Right renal cortex interstitium (tissue), 3 donors: ENCODE data around the gene RGL2. TPM values are rescaled to one million over a fixed set of nuclear protein-coding genes. Genes with fewer than 3 reads are reported as not detected.
A peak's percentile ranks its signal among the peaks of the same experiment; 100 is the strongest.
"Not testable (repeated sequence)": the region's sequence is repeated elsewhere in the genome, so short reads cannot be mapped to it uniquely, and the experiment has no call there.

ENCODE experiments used
- DNase-seq, 3 donors: peaks; one replicate each; pipeline ENCODE4 v3.0.0-alpha.2; 2013; ENCODE audit warnings: low read depth in 3 of 3, low spot score in 2 of 3
- polyA plus RNA-seq, 3 donors: library from polyadenylated mRNA; unstranded; fragments of 120-200 nt; gene quantifications; one replicate each; pipeline ENCODE4 v1.2.1, GENCODE V29; 2013; ENCODE audit not compliant: insufficient read length in 3 of 3

The RGL2 gene
- polyA plus RNA-seq, 3 donors = 90.8 to 95.5 (median 95.4) TPM

DNA sequence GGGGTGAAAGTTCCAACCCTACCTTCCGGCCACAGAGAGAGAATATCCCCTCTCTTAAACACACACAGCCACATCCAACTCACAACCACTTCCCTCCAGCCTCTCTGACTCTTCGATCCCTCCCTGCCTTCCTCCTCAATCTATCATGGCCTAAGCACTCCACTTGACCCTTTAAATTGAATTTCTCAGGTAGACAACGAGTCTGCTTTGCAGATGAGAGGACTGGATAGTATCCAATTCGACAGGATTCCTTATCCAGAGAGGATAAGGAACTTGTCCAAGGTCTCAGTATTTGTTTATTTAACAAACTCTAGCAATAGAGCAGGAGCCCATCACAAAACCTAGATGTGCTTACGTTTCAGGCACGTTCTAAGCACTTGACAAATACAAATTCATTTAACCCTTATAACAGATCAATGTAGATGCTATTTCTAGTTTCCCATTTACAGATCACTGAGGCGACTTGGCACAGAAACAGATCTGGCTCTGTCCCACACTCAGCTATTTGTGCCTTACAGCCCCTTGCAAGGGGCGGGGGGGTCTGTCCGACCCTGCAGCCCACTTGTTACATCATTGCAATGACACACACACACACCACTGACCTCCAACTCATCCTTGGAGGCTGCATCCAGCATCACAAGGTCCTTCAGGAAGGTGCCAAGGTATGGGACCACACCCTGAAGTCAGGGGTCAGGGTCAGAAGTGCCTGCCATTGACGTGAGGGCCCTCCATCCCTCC, 4.5 kb downstream of the RGL2 start:
- no peak for DNase-seq

DNA sequence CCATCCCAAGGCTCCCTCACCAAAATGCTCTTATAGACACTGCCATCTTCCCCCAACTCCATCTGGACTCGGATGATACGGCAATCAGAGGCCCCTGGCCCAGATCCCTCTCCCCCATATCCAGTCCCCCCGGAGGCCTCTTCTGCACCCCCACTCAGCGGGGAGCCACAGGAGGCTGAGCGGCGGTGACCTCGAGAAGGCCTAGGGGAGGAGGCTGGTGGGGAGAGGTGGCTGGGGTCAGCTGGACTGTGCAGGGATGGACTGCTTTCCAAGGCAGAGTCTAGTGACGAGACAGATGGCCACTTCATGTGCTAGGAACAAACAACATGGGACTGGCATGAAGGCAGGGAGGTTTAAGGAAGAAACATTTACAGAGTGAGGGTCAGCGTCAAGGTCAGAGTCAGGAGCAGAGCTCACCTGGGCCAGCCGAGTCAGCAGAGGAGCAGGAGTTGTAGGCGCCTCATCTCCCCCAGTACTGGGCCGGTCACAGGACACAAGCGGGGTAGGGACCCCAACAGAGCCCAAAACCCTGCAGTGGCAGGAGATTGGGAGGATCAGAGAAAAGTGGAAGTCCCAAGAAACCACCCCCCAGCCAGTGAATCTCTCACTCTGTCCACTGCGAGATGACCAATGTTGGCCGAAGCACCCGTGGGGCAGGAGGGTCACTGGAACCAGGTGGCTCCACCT, 5.6 kb downstream of the RGL2 start:
- no peak for DNase-seq

DNA sequence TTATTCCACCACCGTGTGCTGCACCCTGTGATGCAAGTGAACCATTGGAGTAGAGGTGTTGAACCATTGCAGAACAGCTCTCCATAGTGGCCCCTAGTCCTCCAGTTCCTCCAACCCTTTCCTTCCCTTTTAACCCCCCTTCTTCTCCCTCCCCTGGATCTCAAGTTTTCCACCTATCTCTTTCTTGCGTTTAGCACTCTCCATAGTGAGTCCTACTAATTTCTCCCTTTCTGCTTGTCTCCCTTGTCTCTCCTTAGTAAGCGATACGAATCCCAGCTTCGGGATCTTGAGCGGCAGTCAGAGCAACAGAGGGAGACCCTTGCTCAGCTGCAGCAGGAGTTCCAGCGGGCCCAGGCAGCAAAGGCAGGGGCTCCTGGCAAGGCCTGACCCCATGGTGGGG, 8.3 kb downstream of the RGL2 start:
- no peak for DNase-seq

DNA sequence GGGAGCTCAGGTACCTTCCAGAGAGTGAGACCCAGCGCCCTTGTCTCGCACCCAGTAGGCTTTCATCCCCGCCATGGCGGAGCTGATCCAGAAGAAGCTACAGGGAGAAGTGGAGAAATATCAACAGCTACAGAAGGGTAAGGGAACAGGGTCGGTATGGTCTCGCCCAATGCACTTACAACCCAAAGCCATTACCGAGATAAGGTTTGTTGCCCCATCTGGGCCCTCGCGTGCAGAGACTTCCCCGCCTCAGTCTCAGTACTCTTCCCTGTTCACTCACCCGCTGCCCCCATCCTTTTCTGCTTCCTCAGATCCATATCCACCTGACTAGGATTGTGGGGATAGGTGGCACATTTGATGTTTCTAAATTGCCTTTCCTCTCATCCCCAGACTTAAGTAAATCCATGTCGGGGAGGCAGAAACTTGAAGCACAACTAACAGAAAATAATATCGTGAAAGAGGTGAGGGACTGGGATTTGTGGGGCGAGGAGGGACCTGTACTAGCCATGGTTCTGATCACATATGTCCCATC, 8.9 kb downstream of the RGL2 start:
- DNase-seq = no peak

DNA sequence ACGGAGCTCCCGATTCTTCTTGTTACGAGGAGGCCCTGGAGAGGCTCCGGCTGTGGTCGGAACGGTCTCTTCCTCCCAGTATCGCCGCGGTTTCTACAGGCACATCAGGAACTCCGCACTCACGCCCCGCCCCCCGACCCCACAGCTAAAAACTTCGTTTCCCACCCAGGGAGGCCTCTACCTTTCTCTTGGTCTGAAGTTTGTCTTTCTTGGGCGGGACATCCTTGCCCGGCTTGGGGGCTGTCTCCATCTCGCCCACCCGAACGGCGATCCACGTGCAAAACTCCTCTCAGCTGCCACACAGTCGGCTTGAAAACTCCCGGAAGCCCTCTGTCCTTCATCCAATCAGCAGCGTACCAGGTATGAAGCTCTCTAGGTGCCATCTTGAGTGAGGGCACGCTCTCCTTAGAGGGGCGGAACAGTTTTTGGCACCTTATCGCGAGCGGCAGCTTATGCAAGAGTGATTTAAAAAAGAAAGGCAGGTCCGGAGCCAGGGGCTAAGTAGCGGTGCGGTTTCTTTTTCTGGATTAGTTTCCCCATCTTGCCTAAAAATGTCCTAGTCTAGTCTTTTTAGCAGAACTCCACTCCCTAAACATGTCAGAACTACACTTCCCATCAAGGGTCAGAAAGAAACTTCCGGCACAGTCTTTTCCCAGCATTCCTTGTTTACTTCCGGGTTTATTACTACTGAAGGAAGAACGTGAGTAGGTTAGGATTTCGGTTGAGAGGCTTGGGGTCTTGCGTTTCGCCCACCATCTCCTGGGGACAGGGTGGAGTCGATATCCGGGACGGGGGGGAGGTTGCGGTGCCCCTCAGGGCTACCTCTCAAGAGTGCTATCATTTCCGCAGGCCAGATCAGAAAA, 9.6 kb downstream of the RGL2 start, which contains the start of the genes PFDN6 and WDR46:
Gene PFDN6, plus strand, starts transcription at position 681 of the 863 bp plus-strand sequence. CDS start 256 bp downstream, outside the sequence.
Gene WDR46, minus strand, starts transcription at position 319 of the 863 bp plus-strand sequence. Its CDS starts 69 bp downstream, at position 250.
- DNase-seq = peak; percentile 93 to 94 (median 93)

DNA sequence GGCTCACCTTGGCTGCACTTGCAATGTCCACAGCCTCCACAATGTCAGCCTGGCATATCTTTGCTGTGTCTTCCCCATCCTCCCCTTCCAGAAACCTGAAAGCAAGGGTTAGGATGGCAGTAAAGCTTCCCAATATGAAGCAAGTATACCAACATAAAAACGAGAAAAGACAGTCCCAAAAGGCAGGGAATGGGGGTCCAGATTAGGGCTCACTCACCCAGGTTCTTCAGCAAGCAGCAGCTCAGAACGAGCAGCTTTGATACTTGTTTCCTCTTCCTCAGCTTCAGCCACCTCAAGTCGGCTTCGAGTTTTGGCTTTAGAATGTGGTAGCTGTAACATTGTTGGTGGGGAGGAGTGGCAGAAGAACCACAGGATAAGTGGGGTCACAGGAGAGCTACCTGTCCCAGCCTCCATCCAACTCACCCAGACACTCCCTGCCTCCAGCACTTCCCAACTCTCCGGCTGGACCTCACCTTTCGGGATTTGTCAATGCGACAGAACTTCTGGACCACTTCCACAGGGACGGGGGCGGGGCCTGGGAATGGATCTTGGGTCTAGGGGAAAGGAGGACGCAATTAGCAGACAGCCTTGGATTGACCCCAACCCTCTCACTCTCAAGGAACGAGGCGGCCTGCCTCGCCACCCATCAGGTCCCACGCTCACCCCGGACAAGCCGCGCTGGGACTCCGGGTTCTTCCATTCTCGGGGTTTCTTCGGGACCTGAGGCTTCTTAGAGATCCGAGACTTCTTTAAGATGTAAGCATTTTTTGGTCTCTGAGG, 10.4 kb downstream of the RGL2 start:
- DNase-seq = no peak

DNA sequence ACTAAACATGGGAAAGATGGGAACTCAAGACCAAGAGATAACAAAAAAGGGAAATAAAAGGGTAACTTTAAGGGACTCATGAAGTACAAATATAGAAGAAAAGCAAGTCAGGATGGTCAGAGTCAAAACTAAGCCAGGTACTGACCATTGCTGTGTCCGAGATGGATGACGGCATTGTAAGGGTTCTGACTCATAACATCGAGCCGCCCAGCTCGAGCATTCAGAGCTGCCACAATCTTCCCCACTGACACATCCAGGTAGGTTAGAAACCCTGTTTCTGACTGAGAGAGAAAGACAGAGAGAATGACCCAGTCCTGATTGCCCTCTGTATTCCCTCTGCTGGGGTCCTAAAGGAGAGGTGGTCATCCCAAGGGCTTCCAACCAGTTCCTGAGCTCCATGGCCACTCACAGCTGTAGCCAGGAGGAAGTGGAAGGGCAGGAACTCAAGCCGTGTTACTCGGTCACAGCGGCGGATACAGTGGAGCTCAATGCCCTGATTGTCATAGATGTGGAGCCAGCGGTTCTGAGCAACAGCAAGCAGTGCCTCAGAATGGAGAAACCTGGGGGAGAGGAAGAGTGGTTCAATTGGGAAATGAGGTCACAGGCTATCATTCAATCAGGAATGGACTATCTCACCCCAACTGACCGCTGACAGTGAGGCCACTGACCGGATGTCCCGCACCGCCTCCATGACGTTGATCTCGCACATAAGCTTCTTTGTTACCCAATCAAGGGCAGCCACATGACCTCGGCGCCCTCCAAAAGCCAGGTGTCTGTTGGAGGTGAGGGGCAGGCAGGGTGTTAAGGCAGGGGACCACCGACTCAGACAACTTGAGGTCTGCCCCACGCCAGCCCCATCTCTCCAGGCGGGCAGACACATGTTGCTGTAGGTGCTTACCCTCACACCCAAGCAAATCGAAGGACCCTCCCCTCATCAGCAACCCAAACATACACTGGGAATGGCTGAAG, 11.5 kb downstream of the RGL2 start:
- no peak for DNase-seq

DNA sequence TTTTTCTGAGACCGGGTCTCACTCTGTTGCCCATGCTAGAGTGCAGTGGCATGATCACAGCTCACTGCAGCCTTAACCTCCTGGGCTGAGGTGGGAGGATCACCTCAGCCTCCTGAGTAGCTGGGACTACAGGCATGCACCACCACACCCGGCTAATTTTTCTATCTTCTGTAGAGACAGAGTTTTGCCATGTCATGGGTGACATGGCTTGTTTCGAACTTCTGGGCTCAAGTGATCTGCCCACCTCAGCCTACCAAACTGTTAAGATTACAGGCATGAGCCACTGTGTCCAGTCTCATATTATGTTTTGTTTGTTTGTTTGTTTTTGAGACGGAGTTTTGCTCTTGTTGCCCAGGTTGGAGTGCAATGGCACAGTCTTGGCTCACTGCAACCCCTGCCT, 13.5 kb downstream of the RGL2 start:
- DNase-seq = not testable (repeated sequence)

DNA sequence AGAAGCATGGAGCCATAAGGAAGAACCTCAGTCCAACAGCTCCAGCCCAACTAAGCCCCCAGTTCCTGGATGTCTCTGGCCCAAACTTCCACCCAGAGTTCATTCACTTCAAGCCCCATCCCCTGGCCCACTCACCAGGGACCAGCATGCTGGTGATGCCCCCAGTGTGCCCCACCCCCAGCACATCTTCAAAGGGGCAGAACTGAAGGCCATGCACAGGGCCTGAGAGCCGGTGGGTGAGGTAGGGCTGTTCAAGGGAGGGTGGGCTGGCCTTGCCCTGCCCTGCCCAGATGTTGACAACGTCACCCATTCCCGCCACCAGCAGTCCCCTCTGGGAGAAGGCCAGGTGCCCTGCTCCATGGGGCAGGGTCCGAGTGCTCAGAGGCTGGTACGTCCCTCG, 18.2 kb downstream of the RGL2 start:
- DNase-seq = no peak

DNA sequence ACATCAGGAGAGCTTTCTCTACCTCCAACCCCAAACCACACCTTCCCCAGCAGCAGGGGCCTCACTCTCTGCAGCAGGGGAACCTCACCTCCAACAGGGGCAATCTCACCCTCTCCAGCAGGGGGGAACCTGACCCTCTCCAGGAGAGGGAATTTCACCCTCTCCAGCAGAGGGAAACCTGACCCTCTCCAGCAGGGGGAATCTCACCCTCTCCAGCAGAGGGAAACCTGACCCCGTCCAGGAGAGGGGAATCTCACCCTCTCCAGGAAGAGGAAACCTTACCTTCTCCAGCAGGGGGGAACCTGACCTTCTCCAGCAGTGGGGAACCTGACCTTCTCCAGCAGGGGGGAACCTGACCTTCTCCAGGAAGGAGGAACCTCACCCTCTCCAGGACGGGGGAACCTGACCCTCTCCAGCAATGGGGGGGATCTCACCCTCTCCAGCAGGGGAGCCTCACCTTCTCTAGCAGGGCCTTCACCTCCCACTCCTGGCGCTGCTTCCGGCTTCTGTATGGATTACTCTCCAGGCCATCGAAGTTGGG, 18.7 kb downstream of the RGL2 start:
- DNase-seq = no peak

DNA sequence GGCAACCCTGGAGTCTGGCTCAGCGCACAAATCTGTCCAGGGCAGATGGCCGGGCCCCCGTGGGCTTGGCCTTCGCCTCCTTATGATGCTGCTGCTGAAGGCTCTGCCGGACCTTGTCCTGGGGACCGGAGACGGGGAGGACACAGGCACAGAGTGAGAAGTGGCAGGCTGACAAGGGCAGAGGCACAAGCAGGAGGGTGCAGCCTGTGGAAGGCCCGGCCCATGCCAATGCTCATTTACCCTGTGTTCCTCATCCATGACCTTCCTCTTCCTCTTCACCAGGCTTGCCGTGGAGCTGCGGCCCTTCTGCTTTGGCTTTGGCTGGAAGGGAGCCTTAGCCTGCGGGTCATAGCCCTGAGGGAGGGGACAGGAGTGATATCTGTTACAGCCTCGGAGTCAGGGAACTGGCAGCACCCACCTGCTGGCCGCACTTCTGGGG, 19.5 kb downstream of the RGL2 start:
- no peak for DNase-seq

DNA sequence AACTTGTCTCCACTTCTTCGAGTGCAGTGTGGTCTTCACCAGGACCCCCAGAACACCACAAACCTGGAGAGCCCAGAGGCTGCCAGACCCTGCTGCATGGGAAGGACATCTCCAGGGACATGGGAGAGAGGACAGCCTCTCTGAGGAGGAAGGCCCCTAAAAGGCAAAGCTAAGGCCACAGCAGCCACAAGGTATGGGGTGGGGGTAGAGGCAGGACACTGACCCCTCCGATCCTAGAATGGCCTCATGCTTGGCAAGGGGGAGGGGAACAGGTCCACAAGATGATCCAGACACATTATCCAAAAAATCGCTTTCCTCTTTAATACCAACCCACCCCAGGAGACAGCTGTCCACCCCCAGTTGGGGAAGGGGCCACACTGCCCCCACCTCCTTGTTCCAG, 19.9 kb downstream of the RGL2 start:
- DNase-seq = no peak

DNA sequence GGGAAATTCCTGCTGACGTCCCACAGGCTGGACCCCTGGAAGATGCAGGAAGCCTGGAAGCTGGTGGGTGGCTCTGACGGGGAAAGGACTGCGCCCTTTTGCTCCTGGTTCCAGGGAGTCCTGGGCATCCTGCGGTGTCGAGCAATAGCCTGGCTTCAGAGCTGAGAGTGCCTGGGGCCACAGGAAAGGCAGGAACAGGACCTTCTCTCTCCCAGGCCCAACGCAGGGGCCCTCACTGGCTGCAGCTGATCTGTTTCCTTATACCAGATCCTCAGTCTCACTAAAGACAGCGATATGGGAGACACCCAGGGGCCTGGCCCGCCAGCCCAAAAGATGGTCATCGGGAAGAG, 20.4 kb downstream of the RGL2 start:
- no peak for DNase-seq

DNA sequence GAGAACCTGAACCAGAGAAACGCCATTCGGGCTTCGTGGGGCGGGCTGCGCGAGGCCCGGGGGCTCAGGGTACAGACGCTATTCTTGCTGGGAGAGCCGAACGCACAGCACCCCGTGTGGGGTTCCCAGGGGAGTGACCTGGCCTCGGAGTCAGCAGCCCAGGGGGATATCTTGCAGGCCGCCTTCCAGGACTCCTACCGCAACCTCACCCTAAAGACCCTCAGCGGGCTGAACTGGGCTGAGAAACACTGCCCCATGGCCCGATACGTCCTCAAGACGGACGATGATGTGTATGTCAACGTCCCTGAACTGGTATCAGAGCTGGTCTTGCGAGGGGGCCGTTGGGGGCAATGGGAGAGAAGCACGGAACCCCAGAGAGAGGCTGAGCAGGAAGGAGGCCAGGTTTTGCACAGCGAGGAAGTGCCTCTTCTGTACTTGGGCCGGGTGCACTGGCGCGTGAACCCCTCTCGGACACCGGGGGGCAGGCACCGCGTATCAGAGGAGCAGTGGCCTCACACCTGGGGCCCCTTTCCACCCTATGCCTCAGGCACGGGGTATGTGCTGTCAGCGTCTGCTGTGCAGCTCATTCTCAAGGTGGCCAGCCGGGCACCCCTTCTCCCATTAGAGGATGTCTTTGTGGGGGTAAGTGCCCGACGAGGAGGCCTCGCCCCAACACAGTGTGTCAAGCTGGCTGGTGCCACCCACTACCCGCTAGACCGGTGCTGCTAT, 20.9 kb downstream of the RGL2 start:
- no peak for DNase-seq

DNA sequence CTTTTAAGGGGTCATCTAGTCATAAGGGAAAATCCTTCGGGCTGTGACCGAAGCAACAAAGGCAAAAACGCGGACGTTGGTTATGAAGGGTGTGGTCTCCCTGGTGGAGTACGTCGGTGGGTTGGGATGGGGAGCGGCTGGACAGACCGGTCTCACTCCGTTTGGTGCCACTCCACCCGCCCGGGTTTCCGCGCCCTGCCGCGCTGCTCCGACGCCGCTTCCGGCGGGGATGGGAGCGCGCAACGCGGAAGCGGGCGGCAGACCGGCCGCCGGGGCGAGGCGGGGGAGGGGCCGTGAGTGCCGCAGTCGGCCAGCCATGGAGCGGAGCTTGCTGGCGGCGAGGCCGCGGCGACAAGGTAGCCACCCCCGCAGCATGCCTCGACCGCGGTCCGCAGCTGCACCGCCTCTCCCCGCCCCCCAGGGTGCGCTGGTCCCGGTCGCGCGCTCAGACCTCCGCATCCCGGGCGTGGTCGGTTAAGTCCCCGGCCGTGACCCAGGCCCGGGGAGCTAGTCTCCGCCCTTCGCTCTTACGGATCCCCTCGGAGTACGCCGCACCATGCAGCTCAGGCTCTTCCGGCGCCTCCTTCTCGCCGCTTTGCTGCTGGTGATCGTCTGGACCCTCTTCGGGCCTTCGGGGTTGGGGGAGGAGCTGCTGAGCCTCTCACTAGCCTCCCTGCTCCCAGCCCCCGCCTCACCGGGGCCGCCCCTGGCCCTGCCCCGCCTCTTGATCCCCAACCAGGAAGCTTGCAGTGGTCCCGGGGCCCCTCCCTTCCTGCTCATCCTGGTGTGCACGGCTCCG, 21.7 kb downstream of the RGL2 start, which contains the start of gene B3GALT4:
Gene B3GALT4, plus strand, starts transcription at position 260 of the 799 bp plus-strand sequence. Its CDS starts 297 bp downstream, at position 557.
- DNase-seq = peak in 1 of 3 donors; percentile 47

DNA sequence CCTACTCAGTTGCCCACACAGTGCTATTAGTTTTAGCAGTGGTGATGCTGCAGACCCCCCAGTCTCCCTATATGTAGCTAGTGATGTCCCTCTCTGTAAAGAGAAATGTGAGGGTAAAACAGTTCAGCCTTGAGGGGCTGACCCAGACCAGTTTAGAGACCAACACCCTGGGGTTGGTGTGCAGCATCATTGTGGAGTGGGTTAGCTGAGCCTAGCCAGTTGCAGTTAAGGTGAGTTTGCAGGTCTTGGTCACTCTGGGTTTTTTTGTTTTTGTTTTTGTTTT, 22.2 kb downstream of the RGL2 start:
- no peak for DNase-seq
